ENCODE results near the gene PLSCR3.

GRCh38 chr17:7423679-7424078 is 29.4 kb upstream of the PLSCR3 start:
- TF ChIP-seq CTCF (IDR thresholded peaks at IDR 0.05) (no peak), POLR2A (IDR thresholded peaks at IDR 0.05) (no peak), EP300 (IDR thresholded peaks at IDR 0.05; ENCODE audit: low read depth) (no peak), POLR2AphosphoS5 (IDR thresholded peaks at IDR 0.05) (no peak)
